Lower leg skin (tissue), 4 donors: ENCODE measurements around the gene DLGAP1. TPM values are rescaled to one million over a fixed set of nuclear protein-coding genes. Genes with fewer than 3 reads are reported as not detected.

Experiments
- DNase-seq, 2 donors: peaks; one replicate each; pipeline ENCODE4 v3.0.0-alpha.2; 2019; ENCODE audit warnings: low spot score in 2 of 2
- H3K4me3 ChIP-seq: fragments of 200-600 bp; sonication (generic); 2 replicates; pipeline ENCODE4 v1.5.1; 2017; ENCODE audit warnings: mild to moderate bottlenecking, low read depth; ENCODE audit not compliant: poor library complexity, severe bottlenecking
- CTCF ChIP-seq, 3 donors: fragments of 450-650 bp; IDR thresholded peaks; one replicate each; pipeline ENCODE4 v1.5.1; 2016; ENCODE audit warnings: antibody characterized with exemption in 3 of 3, mild to moderate bottlenecking in 3 of 3, moderate library complexity in 2 of 3
- POLR2A ChIP-seq, 2 donors: fragments of 450-650 bp; IDR thresholded peaks; one replicate each; pipeline ENCODE4 v1.6.1; 2016 to 2017; ENCODE audit warnings: antibody characterized with exemption in 2 of 2, mild to moderate bottlenecking in 1 of 2, moderate library complexity in 1 of 2
- WGBS, 2 donors: methylation state at CpG; one replicate each; pipeline ENCODE4 v1.1.5; 2018; 5-methylcytosine and 5-hydroxymethylcytosine counted together
- intact Hi-C: fragments of 100-400 bp; cut with DNase I; formaldehyde crosslinking; loops from one replicate; pipeline ENCODE4 v1.15.0; 2023; ENCODE audit warnings: low total_unique reads
- total RNA-seq, 4 donors: library from RNA; depleted of rRNA; stranded (reverse); fragments of >200 nt; gene quantifications; one replicate each; pipeline ENCODE4 v1.1.0, GENCODE V29; 2016

DLGAP1 gene
- total RNA-seq, 4 donors from 2014 or later, result 0.34 to 1.3 (median 0.82) TPM

GRCh38 chr18:3720818-3721545, 734.1 kb downstream of the DLGAP1 start:
- no peak for DNase-seq
- intact Hi-C loops, result no loop called here
- WGBS, 2 donors, result 85 to 88% methylated on average over 4 of the region's 4 CpGs
- no peak overlapping the region for H3K4me3 ChIP-seq
- no peak for TF ChIP-seq CTCF (IDR thresholded peaks at IDR 0.05)
- TF ChIP-seq POLR2A (IDR thresholded peaks at IDR 0.05), result no peak

GRCh38 chr18:3720159-3720558, 734.9 kb downstream of the DLGAP1 start:
- TF ChIP-seq POLR2A (IDR thresholded peaks at IDR 0.05) (no peak), CTCF (IDR thresholded peaks at IDR 0.05) (no peak)
- no peak overlapping the region for H3K4me3 ChIP-seq
- DNase-seq, result no peak
- 83 to 95% methylated on average over 1 of the region's 1 CpG for WGBS, 2 donors
- intact Hi-C loops, result no loop called here

GRCh38 chr18:3717376-3718025, 737.6 kb downstream of the DLGAP1 start:
- 65 to 79% methylated on average over 5 of the region's 5 CpGs for WGBS, 2 donors
- no peak overlapping the region for H3K4me3 ChIP-seq
- intact Hi-C loops, result no loop called here
- TF ChIP-seq POLR2A (IDR thresholded peaks at IDR 0.05) (no peak), CTCF (IDR thresholded peaks at IDR 0.05) (no peak)
- DNase-seq, result no peak

GRCh38 chr18:3716116-3716660, 738.9 kb downstream of the DLGAP1 start:
- intact Hi-C loops, result no loop called here
- TF ChIP-seq POLR2A (IDR thresholded peaks at IDR 0.05) (no peak), CTCF (IDR thresholded peaks at IDR 0.05) (no peak)
- no peak for DNase-seq
- H3K4me3 ChIP-seq, result no peak overlapping the region
- 94 to 97% methylated on average over 1 of the region's 1 CpG for whole genome bisulfite sequencing, 2 donors

- no peak for TF ChIP-seq POLR2A (IDR thresholded peaks at IDR 0.05)
- no peak for TF ChIP-seq CTCF (IDR thresholded peaks at IDR 0.05)
- DNase-seq, result no peak
- intact Hi-C loops, result no loop called here
- no peak overlapping the region for H3K4me3 ChIP-seq
- 55% methylated on average over 5 of the region's 5 CpGs for WGBS, 2 donors
Observed at GRCh38 chr18:3715231-3716080, 739.7 kb downstream of the DLGAP1 start.
